Activated CD4-positive, alpha-beta memory T cell treated with anti-CD3 and anti-CD28 coated beads for 36 hours (primary cell): ENCODE measurements around the gene DUSP3. TPM values are rescaled to one million over a fixed set of nuclear protein-coding genes. Genes with fewer than 3 reads are reported as not detected.

ENCODE experiments used
- CTCF ChIA-PET: fragments of 350-600 bp; sonication (Branson Sonifier 250); formaldehyde crosslinking; loops from one replicate; lab custom pipeline; 2021; ENCODE audit warnings: antibody characterized with exemption, inconsistent platforms; lab: Charles Lee
- POLR2A ChIA-PET: fragments of 350-600 bp; sonication (Branson Sonifier 250); formaldehyde crosslinking; loops from one replicate; lab custom pipeline; 2021; ENCODE audit warnings: antibody characterized with exemption; lab: Charles Lee
- DNase-seq: peaks from one replicate; pipeline ENCODE4 v3.0.0-alpha.2; 2020
- H3K27ac Mint-ChIP-seq: one replicate; pipeline ENCODE4 v1.8.0; 2021; ENCODE audit warnings: mixed read lengths
- H3K27me3 Mint-ChIP-seq: one replicate; pipeline ENCODE4 v1.8.0; 2021; ENCODE audit warnings: mixed read lengths
- H3K36me3 Mint-ChIP-seq: one replicate; pipeline ENCODE4 v1.8.0; 2021; ENCODE audit warnings: mixed read lengths
- H3K4me1 Mint-ChIP-seq: one replicate; pipeline ENCODE4 v1.8.0; 2021; ENCODE audit warnings: low read depth, mixed read lengths
- H3K4me3 Mint-ChIP-seq: one replicate; pipeline ENCODE4 v1.8.0; 2021; ENCODE audit warnings: mild to moderate bottlenecking, mixed read lengths
- H3K9me3 Mint-ChIP-seq: one replicate; pipeline ENCODE4 v1.8.0; 2021; ENCODE audit warnings: mixed read lengths
- intact Hi-C: fragments of 100-400 bp; cut with micrococcal nuclease; formaldehyde crosslinking; loops from one replicate; pipeline ENCODE4 v1.15.1; 2023
- total RNA-seq, 2 experiments: library from RNA; stranded (reverse); gene quantifications; one replicate each; pipeline ENCODE4 v1.2.3, GENCODE V29; 2021

Gene DUSP3
- total RNA-seq, 2 experiments from 2014 or later: 13.8 to 14.8 TPM

GRCh38 chr17:43814026-43814425, 35.2 kb upstream of the DUSP3 start:
- H3K4me1 Mint-ChIP-seq: no peaks in the 10 kb centered on the region
- intact Hi-C loops: no loop called here
- ChIA-PET CTCF (interaction anchor here (1.3 kb wide), 1 partner anchor 32 kb away, joined by 3 read pairs; no protein-coding TSS in a partner anchor), POLR2A (no interaction called here)
- H3K27me3 Mint-ChIP-seq: no peaks in the 10 kb centered on the region
- H3K36me3 Mint-ChIP-seq: no peaks in the 10 kb centered on the region
- no peak overlapping the region for H3K4me3 Mint-ChIP-seq
- no peak for DNase-seq
- no peak overlapping the region for H3K27ac Mint-ChIP-seq
- H3K9me3 Mint-ChIP-seq: no peaks in the 10 kb centered on the region

DNA sequence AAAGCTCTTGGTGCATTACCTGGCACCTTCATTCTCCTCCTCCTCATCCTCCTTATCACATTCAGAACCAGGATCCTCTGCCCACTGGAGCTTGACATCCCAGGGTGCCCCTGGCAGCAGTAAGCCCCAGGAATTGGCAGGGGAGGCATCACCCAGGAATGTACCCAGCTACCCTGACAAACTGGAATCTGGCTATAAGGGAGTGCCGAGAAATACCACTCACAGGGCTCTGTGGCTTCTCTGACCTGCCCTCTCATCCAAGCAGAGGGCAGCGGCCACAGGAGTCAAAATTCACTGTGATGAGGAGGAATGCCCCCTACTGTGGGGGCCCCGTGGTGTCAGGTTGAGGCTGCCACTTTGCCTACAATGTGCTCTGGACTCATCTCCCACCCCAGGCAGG, 34.6 kb upstream of the DUSP3 start:
- Mint-ChIP-seq H3K27ac (no peak overlapping the region), H3K36me3 (no peaks in the 10 kb centered on the region), H3K27me3 (no peaks in the 10 kb centered on the region), H3K4me3 (no peak overlapping the region), H3K4me1 (no peaks in the 10 kb centered on the region), H3K9me3 (no peaks in the 10 kb centered on the region)
- no peak for DNase-seq
- ChIA-PET POLR2A (no interaction called here), CTCF (interaction anchor here (1.3 kb wide), 1 partner anchor 33 kb away, joined by 3 read pairs; no protein-coding TSS in a partner anchor)
- intact Hi-C loops: no loop called here

- intact Hi-C loops: no loop called here
- H3K27ac Mint-ChIP-seq: no peak overlapping the region
- no peak overlapping the region for H3K4me3 Mint-ChIP-seq
- DNase-seq: no peak
- no peaks in the 10 kb centered on the region for H3K36me3 Mint-ChIP-seq
- no peaks in the 10 kb centered on the region for H3K27me3 Mint-ChIP-seq
- POLR2A ChIA-PET: no interaction called here
- no peaks in the 10 kb centered on the region for H3K4me1 Mint-ChIP-seq
- CTCF ChIA-PET: interaction anchor here (1.3 kb wide), 1 partner anchor 33 kb away, joined by 3 read pairs; no protein-coding TSS in a partner anchor
- no peaks in the 10 kb centered on the region for H3K9me3 Mint-ChIP-seq
These were observed 33.9 kb upstream of the DUSP3 start for GRCh38 chr17:43812396-43813265.

GRCh38 chr17:43810823-43811222, 32.0 kb upstream of the DUSP3 start:
- no peaks in the 10 kb centered on the region for H3K9me3 Mint-ChIP-seq
- no peaks in the 10 kb centered on the region for H3K36me3 Mint-ChIP-seq
- no peaks in the 10 kb centered on the region for H3K4me1 Mint-ChIP-seq
- H3K4me3 Mint-ChIP-seq: no peak overlapping the region
- intact Hi-C loops: no loop called here
- H3K27ac Mint-ChIP-seq: no peak overlapping the region
- no peak for DNase-seq
- POLR2A ChIA-PET: no interaction called here
- CTCF ChIA-PET: interaction anchor here (1.3 kb wide), 1 partner anchor 35 kb away, joined by 3 read pairs; no protein-coding TSS in a partner anchor
- H3K27me3 Mint-ChIP-seq: peaks cover 2% of the 10 kb centered on the region

- Mint-ChIP-seq H3K27ac (no peak overlapping the region), H3K9me3 (no peaks in the 10 kb centered on the region), H3K4me1 (no peaks in the 10 kb centered on the region), H3K36me3 (no peaks in the 10 kb centered on the region), H3K4me3 (no peak overlapping the region), H3K27me3 (peaks cover 6% of the 10 kb centered on the region)
- no peak for DNase-seq
- intact Hi-C loops: no loop called here
- ChIA-PET POLR2A (no interaction called here), CTCF (interaction anchor here (1.3 kb wide), 1 partner anchor 36 kb away, joined by 3 read pairs; no protein-coding TSS in a partner anchor)
These were observed 31.5 kb upstream of the DUSP3 start for GRCh38 chr17:43810226-43810715.

DNA sequence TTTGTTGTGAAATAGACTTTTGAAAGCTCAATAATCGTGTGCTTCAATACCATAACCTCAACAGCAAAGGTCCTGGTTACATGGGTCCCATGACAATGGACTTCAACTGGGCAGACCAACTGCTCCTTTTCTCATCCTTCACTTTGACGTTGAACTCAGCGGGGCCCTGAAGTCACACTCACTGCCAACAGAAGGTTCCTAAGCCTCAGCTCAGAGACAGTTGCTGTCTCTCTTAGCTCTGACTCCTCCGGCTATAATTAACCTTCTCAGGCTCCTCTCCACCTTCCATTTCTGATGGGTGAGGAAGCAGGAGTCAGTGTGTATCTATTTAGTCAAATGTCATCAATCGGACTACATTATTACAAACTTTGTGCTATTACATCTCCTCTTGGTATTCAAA, 30.3 kb upstream of the DUSP3 start:
- H3K9me3 Mint-ChIP-seq: no peaks in the 10 kb centered on the region
- peaks cover 12% of the 10 kb centered on the region for H3K27me3 Mint-ChIP-seq
- H3K4me1 Mint-ChIP-seq: no peaks in the 10 kb centered on the region
- POLR2A ChIA-PET: no interaction called here
- no peak overlapping the region for H3K27ac Mint-ChIP-seq
- no peak for DNase-seq
- intact Hi-C loops: no loop called here
- CTCF ChIA-PET: no interaction called here
- H3K36me3 Mint-ChIP-seq: no peaks in the 10 kb centered on the region
- H3K4me3 Mint-ChIP-seq: no peak overlapping the region

- Mint-ChIP-seq H3K9me3 (no peaks in the 10 kb centered on the region), H3K27me3 (peaks cover 16% of the 10 kb centered on the region), H3K27ac (no peak overlapping the region), H3K36me3 (no peaks in the 10 kb centered on the region), H3K4me1 (no peaks in the 10 kb centered on the region), H3K4me3 (no peak overlapping the region)
- ChIA-PET POLR2A (no interaction called here), CTCF (interaction anchor here (1.0 kb wide), 1 partner anchor 38 kb away, joined by 3 read pairs; no protein-coding TSS in a partner anchor)
- no peak for DNase-seq
- intact Hi-C loops: no loop called here
These were observed 29.3 kb upstream of the DUSP3 start for GRCh38 chr17:43808076-43808475.

- POLR2A ChIA-PET: no interaction called here
- H3K9me3 Mint-ChIP-seq: no peaks in the 10 kb centered on the region
- no peak for DNase-seq
- CTCF ChIA-PET: no interaction called here
- no peak overlapping the region for H3K4me3 Mint-ChIP-seq
- intact Hi-C loops: no loop called here
- no peak overlapping the region for H3K27ac Mint-ChIP-seq
- peaks cover 23% of the 10 kb centered on the region for H3K27me3 Mint-ChIP-seq
- no peaks in the 10 kb centered on the region for H3K4me1 Mint-ChIP-seq
- H3K36me3 Mint-ChIP-seq: no peaks in the 10 kb centered on the region
These were observed 26.3 kb upstream of the DUSP3 start for GRCh38 chr17:43805117-43805516.

- ChIA-PET CTCF (no interaction called here), POLR2A (no interaction called here)
- Mint-ChIP-seq H3K27me3 (peaks cover 23% of the 10 kb centered on the region), H3K27ac (no peak overlapping the region), H3K36me3 (no peaks in the 10 kb centered on the region), H3K9me3 (no peaks in the 10 kb centered on the region), H3K4me1 (no peaks in the 10 kb centered on the region), H3K4me3 (no peak overlapping the region)
- intact Hi-C loops: no loop called here
- DNase-seq: no peak
These were observed 25.0 kb upstream of the DUSP3 start for GRCh38 chr17:43803758-43804157.

DNA sequence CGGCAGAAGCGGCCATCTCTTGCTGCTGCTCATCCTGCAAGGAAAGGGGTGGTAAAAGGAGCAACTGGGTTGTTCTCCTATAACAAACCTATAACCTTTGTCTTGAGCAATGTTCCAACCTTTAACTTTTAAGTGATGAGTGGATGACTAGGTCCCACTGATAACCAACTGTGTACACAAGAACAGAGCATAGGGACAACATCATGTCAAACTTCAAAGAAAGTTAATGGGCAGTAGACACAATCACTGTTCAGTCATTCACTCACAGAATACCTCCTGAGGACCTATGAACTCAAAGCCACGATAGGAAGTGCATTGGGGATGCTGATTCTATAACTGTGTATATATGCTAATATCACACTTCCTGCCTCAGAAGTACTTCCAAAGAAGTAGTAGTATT, 23.1 kb upstream of the DUSP3 start:
- DNase-seq: no peak
- no peaks in the 10 kb centered on the region for H3K9me3 Mint-ChIP-seq
- H3K27me3 Mint-ChIP-seq: peaks cover 27% of the 10 kb centered on the region
- no peaks in the 10 kb centered on the region for H3K36me3 Mint-ChIP-seq
- POLR2A ChIA-PET: no interaction called here
- no peak overlapping the region for H3K27ac Mint-ChIP-seq
- CTCF ChIA-PET: interaction anchor here (1.1 to 1.4 kb wide), 2 partner anchors 36 to 43 kb away, joined by 3 to 5 read pairs; partner anchors contain the start of gene SOST
- H3K4me3 Mint-ChIP-seq: no peak overlapping the region
- no peaks in the 10 kb centered on the region for H3K4me1 Mint-ChIP-seq
- intact Hi-C loops: no loop called here

DNA sequence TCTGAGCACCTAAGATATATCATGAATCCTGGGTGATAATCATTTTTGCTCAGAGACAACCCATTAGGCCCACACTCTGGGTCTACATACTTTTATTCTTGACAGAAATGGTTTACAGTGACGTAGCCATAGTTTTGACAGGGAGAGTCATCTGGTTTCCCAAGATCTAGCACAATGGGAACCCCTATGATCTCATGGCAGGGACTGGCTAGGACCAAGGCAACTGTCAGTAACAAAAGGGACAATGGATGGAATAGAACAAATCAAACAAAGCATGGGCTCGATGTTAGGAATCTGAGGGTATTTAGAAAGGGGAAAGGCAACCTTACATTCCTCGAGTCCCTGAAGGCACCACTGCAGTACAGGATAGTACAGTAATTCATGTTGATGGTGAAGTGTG, 22.0 kb upstream of the DUSP3 start:
- no peaks in the 10 kb centered on the region for H3K36me3 Mint-ChIP-seq
- H3K4me3 Mint-ChIP-seq: no peak overlapping the region
- H3K4me1 Mint-ChIP-seq: no peaks in the 10 kb centered on the region
- intact Hi-C loops: no loop called here
- CTCF ChIA-PET: interaction anchor here (1.1 to 1.4 kb wide), 3 partner anchors 34 to 106 kb away, joined by 3 to 5 read pairs (median 3); partner anchors contain the start of gene SOST
- POLR2A ChIA-PET: no interaction called here
- DNase-seq: no peak
- no peak overlapping the region for H3K27ac Mint-ChIP-seq
- H3K9me3 Mint-ChIP-seq: no peaks in the 10 kb centered on the region
- H3K27me3 Mint-ChIP-seq: peaks cover 28% of the 10 kb centered on the region

- Mint-ChIP-seq H3K27ac (no peak overlapping the region), H3K9me3 (no peaks in the 10 kb centered on the region), H3K27me3 (peaks cover 22% of the 10 kb centered on the region), H3K36me3 (no peaks in the 10 kb centered on the region), H3K4me3 (no peak overlapping the region), H3K4me1 (no peaks in the 10 kb centered on the region)
- ChIA-PET POLR2A (no interaction called here), CTCF (no interaction called here)
- no peak for DNase-seq
- intact Hi-C loops: no loop called here
These were observed 20.3 kb upstream of the DUSP3 start for GRCh38 chr17:43799047-43799446.
